ENCODE results near the gene BAIAP2L1.
A peak's percentile ranks its signal among the peaks of the same experiment; 100 is the strongest.

BAIAP2L1 gene

DNA sequence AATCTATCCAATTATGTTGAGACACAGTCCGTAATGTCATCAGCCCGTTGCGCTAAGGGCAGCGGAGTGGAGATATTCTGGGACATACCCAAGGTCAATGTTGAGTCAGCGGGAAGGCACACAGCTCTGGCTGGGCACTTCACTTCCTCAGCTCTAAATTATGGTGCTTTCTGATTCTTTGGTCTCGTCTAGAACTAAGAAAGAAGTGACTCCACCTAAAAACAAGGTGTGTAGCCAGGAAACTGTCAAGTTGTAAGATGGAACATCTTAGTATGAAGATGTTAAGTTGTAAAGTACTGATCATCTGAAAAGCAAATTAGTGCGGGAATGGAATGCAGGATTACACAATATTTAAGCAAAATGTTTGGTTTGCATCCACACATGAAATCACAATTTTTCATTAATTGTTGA, 43.1 kb downstream of the BAIAP2L1 start:
- TF ChIP-seq, protein P1, sequence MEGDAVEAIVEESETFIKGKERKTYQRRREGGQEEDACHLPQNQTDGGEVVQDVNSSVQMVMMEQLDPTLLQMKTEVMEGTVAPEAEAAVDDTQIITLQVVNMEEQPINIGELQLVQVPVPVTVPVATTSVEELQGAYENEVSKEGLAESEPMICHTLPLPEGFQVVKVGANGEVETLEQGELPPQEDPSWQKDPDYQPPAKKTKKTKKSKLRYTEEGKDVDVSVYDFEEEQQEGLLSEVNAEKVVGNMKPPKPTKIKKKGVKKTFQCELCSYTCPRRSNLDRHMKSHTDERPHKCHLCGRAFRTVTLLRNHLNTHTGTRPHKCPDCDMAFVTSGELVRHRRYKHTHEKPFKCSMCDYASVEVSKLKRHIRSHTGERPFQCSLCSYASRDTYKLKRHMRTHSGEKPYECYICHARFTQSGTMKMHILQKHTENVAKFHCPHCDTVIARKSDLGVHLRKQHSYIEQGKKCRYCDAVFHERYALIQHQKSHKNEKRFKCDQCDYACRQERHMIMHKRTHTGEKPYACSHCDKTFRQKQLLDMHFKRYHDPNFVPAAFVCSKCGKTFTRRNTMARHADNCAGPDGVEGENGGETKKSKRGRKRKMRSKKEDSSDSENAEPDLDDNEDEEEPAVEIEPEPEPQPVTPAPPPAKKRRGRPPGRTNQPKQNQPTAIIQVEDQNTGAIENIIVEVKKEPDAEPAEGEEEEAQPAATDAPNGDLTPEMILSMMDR (IDR thresholded peaks at IDR 0.05; ENCODE audit: control insufficient read depth, extremely low read depth, insufficient read depth) = no peak
- DNase-seq (ENCODE audit: low read depth) = no peak
- no peak overlapping the region for H3K4me3 ChIP-seq (ENCODE audit: low read depth, low read length)

DNA sequence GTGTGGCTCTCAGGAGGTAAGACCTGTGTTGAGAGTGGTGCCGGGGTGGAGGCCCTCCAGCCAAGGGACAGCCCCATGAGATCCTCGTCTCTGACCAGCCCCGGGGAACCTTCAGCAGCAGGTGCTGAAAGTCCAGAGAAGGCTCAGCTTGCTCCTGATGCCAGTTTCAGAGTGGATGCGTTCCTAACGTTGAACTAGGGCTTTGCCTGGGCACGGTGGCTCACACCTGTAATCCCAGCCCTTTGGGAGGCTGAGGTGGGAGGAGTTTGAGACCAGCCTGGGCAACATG, 45.7 kb downstream of the BAIAP2L1 start:
- H3K4me3 ChIP-seq (ENCODE audit: low read depth, low read length) = no peak overlapping the region

DNA sequence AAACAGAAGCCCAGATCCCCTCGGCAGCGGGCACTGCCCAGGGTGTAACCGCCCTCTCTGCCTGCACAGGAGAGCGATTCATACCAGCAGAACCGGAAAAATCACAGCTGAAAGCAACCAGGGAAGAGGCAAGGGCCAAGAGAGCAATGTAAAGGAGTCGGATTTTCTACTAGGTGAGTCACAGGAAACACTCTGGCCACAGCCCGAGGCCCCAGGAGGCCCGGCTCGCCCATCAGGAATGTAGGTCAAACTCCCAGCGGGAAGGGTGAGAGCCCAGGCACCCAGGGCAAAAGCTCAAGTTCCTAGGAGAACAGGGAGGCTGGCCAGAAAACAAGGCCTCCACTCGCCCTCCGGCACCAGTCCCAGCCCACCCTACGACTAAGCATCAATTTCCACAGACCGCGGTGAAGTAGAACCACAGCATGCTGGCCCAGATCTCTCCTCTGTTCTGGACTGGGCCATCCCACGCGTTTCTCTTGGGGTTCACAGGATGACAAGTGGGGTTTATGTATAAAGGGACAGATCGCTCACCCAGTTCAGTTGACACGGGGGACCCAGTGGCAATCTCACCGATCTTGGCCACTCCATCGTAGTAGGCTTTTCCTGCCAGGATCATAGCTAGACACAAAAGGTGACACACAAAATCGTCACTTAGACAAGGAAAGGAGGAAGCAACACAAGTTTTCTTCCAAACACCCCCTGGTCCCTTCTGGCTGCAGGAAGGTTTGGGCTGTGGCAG, 46.2 kb downstream of the BAIAP2L1 start:
- TF ChIP-seq, protein P1 (IDR thresholded peaks at IDR 0.05; ENCODE audit: control insufficient read depth, extremely low read depth, insufficient read depth) = no peak
- peak overlapping the region; percentile 22 for H3K4me3 ChIP-seq (ENCODE audit: low read depth, low read length)
- DNase-seq (ENCODE audit: low read depth) = peak; percentile 80

More for the DNA sequence above, 45.7 kb downstream of the BAIAP2L1 start:
- no peak for DNase-seq (ENCODE audit: low read depth)
- TF ChIP-seq, protein P1 (IDR thresholded peaks at IDR 0.05; ENCODE audit: control insufficient read depth, extremely low read depth, insufficient read depth) = no peak

DNA sequence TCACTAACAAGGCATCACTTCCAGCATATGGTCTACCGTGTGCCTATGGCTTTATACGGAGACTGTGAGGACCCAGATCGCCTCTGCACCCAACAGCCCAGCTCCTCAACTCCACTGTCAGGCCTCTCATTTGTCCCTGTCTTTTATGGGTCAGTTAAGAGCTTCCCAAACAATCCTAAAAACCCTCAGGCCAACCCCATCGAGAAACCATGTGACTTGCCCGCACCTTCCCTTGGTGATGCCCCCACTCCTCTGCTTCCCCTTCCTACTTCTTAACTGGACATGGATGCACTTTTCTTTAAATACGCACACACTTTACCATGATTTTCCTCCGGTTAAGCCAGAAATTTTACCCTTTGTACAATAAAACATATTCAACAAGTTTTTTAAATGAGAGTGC, 46.8 kb downstream of the BAIAP2L1 start:
- TF ChIP-seq, protein P1 (IDR thresholded peaks at IDR 0.05; ENCODE audit: control insufficient read depth, extremely low read depth, insufficient read depth) = no peak
- peak overlapping the region; percentile 22 for H3K4me3 ChIP-seq (ENCODE audit: low read depth, low read length)
- DNase-seq (ENCODE audit: low read depth) = no peak

DNA sequence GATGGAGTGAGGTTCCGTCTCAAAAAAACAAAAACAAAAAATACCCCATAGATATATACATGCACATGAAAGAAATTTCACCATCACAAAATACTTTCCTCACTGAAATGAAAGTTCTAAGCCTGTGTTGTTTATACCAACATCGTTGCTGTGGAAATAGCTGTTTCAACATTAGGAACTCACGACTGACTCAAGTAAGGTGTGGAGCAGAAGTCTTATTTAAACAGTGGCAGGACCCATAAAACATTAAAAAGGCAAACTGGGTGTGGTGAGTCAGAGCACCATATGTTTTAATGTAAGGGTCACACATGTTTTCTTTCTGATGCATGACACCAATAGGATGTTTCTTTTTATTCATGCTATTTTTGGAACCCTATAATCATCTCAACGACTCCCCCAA, 48.3 kb downstream of the BAIAP2L1 start:
- no peak overlapping the region for H3K4me3 ChIP-seq (ENCODE audit: low read depth, low read length)
- DNase-seq (ENCODE audit: low read depth) = peak; percentile 52
- TF ChIP-seq, protein P1 (IDR thresholded peaks at IDR 0.05; ENCODE audit: control insufficient read depth, extremely low read depth, insufficient read depth) = no peak

DNA sequence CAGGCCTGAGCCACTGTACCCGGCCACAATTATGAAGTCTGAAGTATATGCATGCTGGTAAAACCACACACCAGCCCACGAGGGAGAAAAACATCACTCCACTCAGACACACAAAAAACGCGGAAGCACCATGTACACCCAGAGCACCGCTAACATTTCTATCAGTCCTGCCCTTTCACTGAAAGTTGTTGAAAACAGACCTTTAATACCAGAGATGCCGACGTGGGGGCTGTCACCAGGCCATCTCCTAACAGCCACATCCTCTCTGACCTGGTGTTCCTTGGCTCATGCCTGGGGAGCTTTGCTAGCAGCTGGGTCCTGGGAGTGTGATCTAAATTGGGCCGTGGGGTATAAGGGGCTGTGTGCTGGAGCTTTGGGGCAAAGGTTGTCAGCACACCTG, 49.8 kb downstream of the BAIAP2L1 start:
- no peak for DNase-seq (ENCODE audit: low read depth)
- H3K4me3 ChIP-seq (ENCODE audit: low read depth, low read length) = no peak overlapping the region
- TF ChIP-seq, protein P1 (IDR thresholded peaks at IDR 0.05; ENCODE audit: control insufficient read depth, extremely low read depth, insufficient read depth) = no peak

All from LNCaP clone FGC (cell line).